Skin of body (tissue), 1 donor: ENCODE results near the gene MRPL20. TPM values are rescaled to one million over a fixed set of nuclear protein-coding genes. Genes with fewer than 3 reads are reported as not detected.

ENCODE experiments used
- total RNA-seq: library from RNA; depleted of rRNA; stranded (reverse); fragments of >200 nt; gene quantifications from one replicate; pipeline ENCODE4 v1.2.3, GENCODE V29; 2014

Gene MRPL20
- total RNA-seq, 1 donor from 2014 or later, result 66.5 TPM

Other genes with a start within 250 kb of the MRPL20 start
- 0.39 TPM for gene TTLL10, start 233.4 kb downstream of the MRPL20 start, total RNA-seq
- 1.9 TPM for gene TNFRSF18, start 200.7 kb downstream of the MRPL20 start, total RNA-seq
- 0.39 TPM for gene TNFRSF4, start 193.1 kb downstream of the MRPL20 start, total RNA-seq
- 40.8 TPM for gene SDF4, start 175.3 kb downstream of the MRPL20 start, total RNA-seq
- 7.0 TPM for gene B3GALT6, start 175.1 kb downstream of the MRPL20 start, total RNA-seq
- 2.5 TPM for gene C1QTNF12, start 160.6 kb downstream of the MRPL20 start, total RNA-seq
- 33.8 TPM for gene UBE2J2, start 133.4 kb downstream of the MRPL20 start, total RNA-seq
- gene SCNN1D, start 126.9 kb downstream of the MRPL20 start, total RNA-seq, result 1.4 TPM
- gene ACAP3, start 99.4 kb downstream of the MRPL20 start, total RNA-seq, result 34.6 TPM
- 5.7 TPM for gene PUSL1, start 98.7 kb downstream of the MRPL20 start, total RNA-seq
- gene INTS11, start 82.6 kb downstream of the MRPL20 start, total RNA-seq, result 48.7 TPM
- gene CPTP, start 82.5 kb downstream of the MRPL20 start, total RNA-seq, result 8.7 TPM
- gene TAS1R3, start 76.0 kb downstream of the MRPL20 start, total RNA-seq, result 0.39 TPM
- gene DVL1, start 57.9 kb downstream of the MRPL20 start, total RNA-seq, result 33.0 TPM
- 59.7 TPM for gene MXRA8, start 48.7 kb downstream of the MRPL20 start, total RNA-seq
- 35.0 TPM for gene AURKAIP1, start 32.1 kb downstream of the MRPL20 start, total RNA-seq
- gene CCNL2, start 8.0 kb downstream of the MRPL20 start, total RNA-seq, result 178 TPM
- 2.9 TPM for gene ANKRD65, start 14.0 kb upstream of the MRPL20 start, total RNA-seq
- gene VWA1, start 28.4 kb upstream of the MRPL20 start, total RNA-seq, result 8.6 TPM
- gene ATAD3C, start 42.4 kb upstream of the MRPL20 start, total RNA-seq, result 0.39 TPM
- 16.7 TPM for gene ATAD3B, start 64.5 kb upstream of the MRPL20 start, total RNA-seq
- 11.9 TPM for gene ATAD3A, start 104.9 kb upstream of the MRPL20 start, total RNA-seq
- 2.1 TPM for gene TMEM240, start 133.3 kb upstream of the MRPL20 start, total RNA-seq
- gene SSU72, start 167.6 kb upstream of the MRPL20 start, total RNA-seq, result 33.9 TPM
- 0.99 TPM for gene FNDC10, start 192.8 kb upstream of the MRPL20 start, total RNA-seq
- 28.8 TPM for gene MIB2, start 208.2 kb upstream of the MRPL20 start, total RNA-seq
- gene MMP23B, start 224.9 kb upstream of the MRPL20 start, total RNA-seq, result 30.7 TPM